Measurements from ENCODE around the gene MKS1. TPM values are rescaled to one million over a fixed set of nuclear protein-coding genes. Genes with fewer than 3 reads are reported as not detected.

Gene MKS1
- polyA plus RNA-seq, 2 of the 4 experiments (the other 2 are of a cell fraction), result 16.2 to 18.6 TPM

DNA sequence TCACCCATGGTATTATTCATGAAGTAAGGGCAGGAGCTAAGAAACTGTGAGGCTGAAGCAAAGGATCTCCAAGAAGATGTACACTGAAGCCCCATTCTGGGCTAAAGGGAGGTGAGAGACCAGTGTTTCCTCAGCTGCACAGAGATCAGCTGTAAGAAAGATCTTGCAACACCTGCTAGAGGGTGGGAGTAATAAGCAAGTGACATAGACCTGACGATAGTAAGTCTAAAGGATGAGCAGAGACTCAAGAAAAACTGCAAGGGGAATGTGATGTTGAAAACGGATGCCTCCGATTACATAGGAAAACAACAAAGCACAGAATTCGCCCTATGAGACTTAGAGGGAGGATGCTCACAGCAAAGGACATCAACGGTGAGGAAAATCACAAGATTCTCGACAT lies 52.4 kb downstream of the MKS1 start, which contains the start of gene OR4D2:
Gene OR4D2, plus strand, starts transcription at position 301 of the 400 bp plus-strand sequence. CDS start 2,674 bp downstream, outside the sequence.
- TF ChIP-seq, protein P1, sequence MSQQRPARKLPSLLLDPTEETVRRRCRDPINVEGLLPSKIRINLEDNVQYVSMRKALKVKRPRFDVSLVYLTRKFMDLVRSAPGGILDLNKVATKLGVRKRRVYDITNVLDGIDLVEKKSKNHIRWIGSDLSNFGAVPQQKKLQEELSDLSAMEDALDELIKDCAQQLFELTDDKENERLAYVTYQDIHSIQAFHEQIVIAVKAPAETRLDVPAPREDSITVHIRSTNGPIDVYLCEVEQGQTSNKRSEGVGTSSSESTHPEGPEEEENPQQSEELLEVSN (IDR thresholded peaks at IDR 0.05; ENCODE audit: borderline replicate concordance, low read depth), result no peak
- TF ChIP-seq NPAS2 (CRISPR knock-in tag; IDR thresholded peaks at IDR 0.05; ENCODE audit: borderline replicate concordance), result no peak
- TF ChIP-seq, protein P2, sequence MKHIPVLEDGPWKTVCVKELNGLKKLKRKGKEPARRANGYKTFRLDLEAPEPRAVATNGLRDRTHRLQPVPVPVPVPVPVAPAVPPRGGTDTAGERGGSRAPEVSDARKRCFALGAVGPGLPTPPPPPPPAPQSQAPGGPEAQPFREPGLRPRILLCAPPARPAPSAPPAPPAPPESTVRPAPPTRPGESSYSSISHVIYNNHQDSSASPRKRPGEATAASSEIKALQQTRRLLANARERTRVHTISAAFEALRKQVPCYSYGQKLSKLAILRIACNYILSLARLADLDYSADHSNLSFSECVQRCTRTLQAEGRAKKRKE (CRISPR knock-in tag; IDR thresholded peaks at IDR 0.05; ENCODE audit: low read depth), result no peak
- no peak for TF ChIP-seq RCOR1 (IDR thresholded peaks at IDR 0.05; ENCODE audit: low read depth, low read length)
- TF ChIP-seq, protein P3, sequence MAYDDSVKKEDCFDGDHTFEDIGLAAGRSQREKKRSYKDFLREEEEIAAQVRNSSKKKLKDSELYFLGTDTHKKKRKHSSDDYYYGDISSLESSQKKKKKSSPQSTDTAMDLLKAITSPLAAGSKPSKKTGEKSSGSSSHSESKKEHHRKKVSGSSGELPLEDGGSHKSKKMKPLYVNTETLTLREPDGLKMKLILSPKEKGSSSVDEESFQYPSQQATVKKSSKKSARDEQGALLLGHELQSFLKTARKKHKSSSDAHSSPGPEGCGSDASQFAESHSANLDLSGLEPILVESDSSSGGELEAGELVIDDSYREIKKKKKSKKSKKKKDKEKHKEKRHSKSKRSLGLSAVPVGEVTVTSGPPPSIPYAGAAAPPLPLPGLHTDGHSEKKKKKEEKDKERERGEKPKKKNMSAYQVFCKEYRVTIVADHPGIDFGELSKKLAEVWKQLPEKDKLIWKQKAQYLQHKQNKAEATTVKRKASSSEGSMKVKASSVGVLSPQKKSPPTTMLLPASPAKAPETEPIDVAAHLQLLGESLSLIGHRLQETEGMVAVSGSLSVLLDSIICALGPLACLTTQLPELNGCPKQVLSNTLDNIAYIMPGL (CRISPR knock-in tag; IDR thresholded peaks at IDR 0.05; ENCODE audit: borderline replicate concordance), result no peak
- TF ChIP-seq MAFK (IDR thresholded peaks at IDR 0.05; ENCODE audit: partially characterized antibody), result no peak
- TF ChIP-seq RAD21 (conservative IDR thresholded peaks at IDR 0.05 in 1 of 2, IDR thresholded peaks at IDR 0.05 in 1 of 2), result no peak
- TF ChIP-seq, protein P4, sequence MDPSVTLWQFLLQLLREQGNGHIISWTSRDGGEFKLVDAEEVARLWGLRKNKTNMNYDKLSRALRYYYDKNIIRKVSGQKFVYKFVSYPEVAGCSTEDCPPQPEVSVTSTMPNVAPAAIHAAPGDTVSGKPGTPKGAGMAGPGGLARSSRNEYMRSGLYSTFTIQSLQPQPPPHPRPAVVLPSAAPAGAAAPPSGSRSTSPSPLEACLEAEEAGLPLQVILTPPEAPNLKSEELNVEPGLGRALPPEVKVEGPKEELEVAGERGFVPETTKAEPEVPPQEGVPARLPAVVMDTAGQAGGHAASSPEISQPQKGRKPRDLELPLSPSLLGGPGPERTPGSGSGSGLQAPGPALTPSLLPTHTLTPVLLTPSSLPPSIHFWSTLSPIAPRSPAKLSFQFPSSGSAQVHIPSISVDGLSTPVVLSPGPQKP (IDR thresholded peaks at IDR 0.05; ENCODE audit: low read depth, low read length), result no peak
- no peak for TF ChIP-seq HDAC2 (IDR thresholded peaks at IDR 0.05)
- TF ChIP-seq POLR2AphosphoS2 (conservative IDR thresholded peaks at IDR 0.05; ENCODE audit: low read length), result no peak
- TF ChIP-seq JUNB (IDR thresholded peaks at IDR 0.05), result no peak
- TF ChIP-seq, protein P5, sequence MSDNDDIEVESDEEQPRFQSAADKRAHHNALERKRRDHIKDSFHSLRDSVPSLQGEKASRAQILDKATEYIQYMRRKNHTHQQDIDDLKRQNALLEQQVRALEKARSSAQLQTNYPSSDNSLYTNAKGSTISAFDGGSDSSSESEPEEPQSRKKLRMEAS (IDR thresholded peaks at IDR 0.05), result no peak
- TF ChIP-seq RARB (CRISPR knock-in tag; IDR thresholded peaks at IDR 0.05), result no peak
- TF ChIP-seq, protein P6, sequence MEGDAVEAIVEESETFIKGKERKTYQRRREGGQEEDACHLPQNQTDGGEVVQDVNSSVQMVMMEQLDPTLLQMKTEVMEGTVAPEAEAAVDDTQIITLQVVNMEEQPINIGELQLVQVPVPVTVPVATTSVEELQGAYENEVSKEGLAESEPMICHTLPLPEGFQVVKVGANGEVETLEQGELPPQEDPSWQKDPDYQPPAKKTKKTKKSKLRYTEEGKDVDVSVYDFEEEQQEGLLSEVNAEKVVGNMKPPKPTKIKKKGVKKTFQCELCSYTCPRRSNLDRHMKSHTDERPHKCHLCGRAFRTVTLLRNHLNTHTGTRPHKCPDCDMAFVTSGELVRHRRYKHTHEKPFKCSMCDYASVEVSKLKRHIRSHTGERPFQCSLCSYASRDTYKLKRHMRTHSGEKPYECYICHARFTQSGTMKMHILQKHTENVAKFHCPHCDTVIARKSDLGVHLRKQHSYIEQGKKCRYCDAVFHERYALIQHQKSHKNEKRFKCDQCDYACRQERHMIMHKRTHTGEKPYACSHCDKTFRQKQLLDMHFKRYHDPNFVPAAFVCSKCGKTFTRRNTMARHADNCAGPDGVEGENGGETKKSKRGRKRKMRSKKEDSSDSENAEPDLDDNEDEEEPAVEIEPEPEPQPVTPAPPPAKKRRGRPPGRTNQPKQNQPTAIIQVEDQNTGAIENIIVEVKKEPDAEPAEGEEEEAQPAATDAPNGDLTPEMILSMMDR (IDR thresholded peaks at IDR 0.05), result no peak
- TF ChIP-seq RFX5 (IDR thresholded peaks at IDR 0.05), result no peak
- no peak for TF ChIP-seq MYC (IDR thresholded peaks at IDR 0.05; ENCODE audit: borderline replicate concordance, low read length)
- TF ChIP-seq NR3C1 (IDR thresholded peaks at IDR 0.05), result no peak
- no peak for TF ChIP-seq FOXS1 (CRISPR knock-in tag; IDR thresholded peaks at IDR 0.05)
- TF ChIP-seq TP53 (CRISPR knock-in tag; IDR thresholded peaks at IDR 0.05), result no peak
- no peak for TF ChIP-seq ZFP36 (IDR thresholded peaks at IDR 0.05; ENCODE audit: borderline replicate concordance, partially characterized antibody)
- no peak for ATAC-seq

DNA sequence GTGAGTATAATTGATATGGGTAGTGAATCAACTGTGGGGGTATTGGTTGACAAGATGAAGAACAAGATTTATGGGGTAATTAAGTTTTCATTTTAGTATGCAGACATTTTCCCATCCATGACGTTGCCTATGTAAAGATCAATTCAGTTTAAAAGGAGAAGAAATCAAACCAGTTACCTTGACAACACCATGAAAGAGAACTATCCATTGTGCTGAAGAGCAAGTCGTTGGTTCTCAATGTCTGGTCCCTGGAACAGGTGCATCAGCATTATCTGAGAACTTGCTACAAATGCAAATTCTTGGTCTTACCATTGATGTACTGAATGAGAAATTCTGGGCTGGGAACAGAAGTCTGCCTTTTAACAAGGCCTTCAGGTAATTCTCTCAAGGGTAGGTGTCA lies 53.1 kb downstream of the MKS1 start:
- ChIA-PET CTCF (no interaction called here), POLR2A (interaction anchor here (1.3 kb wide), 1 partner anchor 9 kb away, joined by 3 read pairs; no protein-coding TSS in a partner anchor)
- ATAC-seq (no peak), FAIRE-seq (peak; percentile 70), DNase-seq (ENCODE audit: low read depth in 1 of 2, low spot score in 1 of 2) (no peak)
- Histone ChIP-seq H3K9me3 (no peaks in the 10 kb centered on the region), H3K27ac (no peak overlapping the region), H3K4me2 (no peak overlapping the region), H3K4me1 (no peaks in the 10 kb centered on the region), H3K4me3 (no peak overlapping the region)
- TF ChIP-seq, protein P7, sequence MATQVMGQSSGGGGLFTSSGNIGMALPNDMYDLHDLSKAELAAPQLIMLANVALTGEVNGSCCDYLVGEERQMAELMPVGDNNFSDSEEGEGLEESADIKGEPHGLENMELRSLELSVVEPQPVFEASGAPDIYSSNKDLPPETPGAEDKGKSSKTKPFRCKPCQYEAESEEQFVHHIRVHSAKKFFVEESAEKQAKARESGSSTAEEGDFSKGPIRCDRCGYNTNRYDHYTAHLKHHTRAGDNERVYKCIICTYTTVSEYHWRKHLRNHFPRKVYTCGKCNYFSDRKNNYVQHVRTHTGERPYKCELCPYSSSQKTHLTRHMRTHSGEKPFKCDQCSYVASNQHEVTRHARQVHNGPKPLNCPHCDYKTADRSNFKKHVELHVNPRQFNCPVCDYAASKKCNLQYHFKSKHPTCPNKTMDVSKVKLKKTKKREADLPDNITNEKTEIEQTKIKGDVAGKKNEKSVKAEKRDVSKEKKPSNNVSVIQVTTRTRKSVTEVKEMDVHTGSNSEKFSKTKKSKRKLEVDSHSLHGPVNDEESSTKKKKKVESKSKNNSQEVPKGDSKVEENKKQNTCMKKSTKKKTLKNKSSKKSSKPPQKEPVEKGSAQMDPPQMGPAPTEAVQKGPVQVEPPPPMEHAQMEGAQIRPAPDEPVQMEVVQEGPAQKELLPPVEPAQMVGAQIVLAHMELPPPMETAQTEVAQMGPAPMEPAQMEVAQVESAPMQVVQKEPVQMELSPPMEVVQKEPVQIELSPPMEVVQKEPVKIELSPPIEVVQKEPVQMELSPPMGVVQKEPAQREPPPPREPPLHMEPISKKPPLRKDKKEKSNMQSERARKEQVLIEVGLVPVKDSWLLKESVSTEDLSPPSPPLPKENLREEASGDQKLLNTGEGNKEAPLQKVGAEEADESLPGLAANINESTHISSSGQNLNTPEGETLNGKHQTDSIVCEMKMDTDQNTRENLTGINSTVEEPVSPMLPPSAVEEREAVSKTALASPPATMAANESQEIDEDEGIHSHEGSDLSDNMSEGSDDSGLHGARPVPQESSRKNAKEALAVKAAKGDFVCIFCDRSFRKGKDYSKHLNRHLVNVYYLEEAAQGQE (IDR thresholded peaks at IDR 0.05), result peak; percentile 66
- TF ChIP-seq JUN (IDR thresholded peaks at IDR 0.05) (no peak), SMC3 (IDR thresholded peaks at IDR 0.05) (no peak)
- WGBS (ENCODE audit: missing lambda C conversion rate), result 1% methylated on average over 2 of the region's 2 CpGs

More for the DNA sequence above, 52.4 kb downstream of the MKS1 start, which contains the start of gene OR4D2:
- Histone ChIP-seq H3K4me3 (no peak within 1 kb of the TSS), H3K4me2 (no peak within 1 kb of the TSS), H3K4me1 (no peaks in the 10 kb centered on the region), H3K9me3 (no peaks in the 10 kb centered on the region), H3K27ac (no peak within 1 kb of the TSS)
- no peak for FAIRE-seq
- WGBS (ENCODE audit: missing lambda C conversion rate), result 11% methylated on average over 6 of the region's 6 CpGs
- DNase-seq (ENCODE audit: low read depth in 1 of 2, low spot score in 1 of 2), result no peak
- ChIA-PET CTCF (no interaction called here), POLR2A (no interaction called here)
